ENCODE measurements around the gene FANCG.

DNA sequence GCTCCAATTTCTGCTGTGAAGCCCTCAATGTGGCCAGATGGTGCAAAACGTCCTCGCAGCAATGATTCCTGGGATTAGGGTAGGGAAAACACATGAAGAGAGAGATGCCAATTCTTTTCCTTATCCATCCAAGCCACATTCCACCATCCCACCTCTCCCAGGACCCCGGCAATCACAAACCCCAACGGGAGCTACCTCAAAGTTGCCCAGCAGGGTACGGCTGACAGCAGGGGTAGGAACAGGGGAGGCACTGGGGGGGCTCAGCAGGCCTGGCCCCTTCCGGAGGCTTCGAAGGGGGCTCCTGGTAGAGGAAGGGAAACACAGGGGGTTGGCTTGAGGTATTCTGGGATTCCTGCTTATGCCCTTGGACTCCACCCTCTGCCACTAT, 26.6 kb upstream of the FANCG start:
- TF ChIP-seq, protein P1, sequence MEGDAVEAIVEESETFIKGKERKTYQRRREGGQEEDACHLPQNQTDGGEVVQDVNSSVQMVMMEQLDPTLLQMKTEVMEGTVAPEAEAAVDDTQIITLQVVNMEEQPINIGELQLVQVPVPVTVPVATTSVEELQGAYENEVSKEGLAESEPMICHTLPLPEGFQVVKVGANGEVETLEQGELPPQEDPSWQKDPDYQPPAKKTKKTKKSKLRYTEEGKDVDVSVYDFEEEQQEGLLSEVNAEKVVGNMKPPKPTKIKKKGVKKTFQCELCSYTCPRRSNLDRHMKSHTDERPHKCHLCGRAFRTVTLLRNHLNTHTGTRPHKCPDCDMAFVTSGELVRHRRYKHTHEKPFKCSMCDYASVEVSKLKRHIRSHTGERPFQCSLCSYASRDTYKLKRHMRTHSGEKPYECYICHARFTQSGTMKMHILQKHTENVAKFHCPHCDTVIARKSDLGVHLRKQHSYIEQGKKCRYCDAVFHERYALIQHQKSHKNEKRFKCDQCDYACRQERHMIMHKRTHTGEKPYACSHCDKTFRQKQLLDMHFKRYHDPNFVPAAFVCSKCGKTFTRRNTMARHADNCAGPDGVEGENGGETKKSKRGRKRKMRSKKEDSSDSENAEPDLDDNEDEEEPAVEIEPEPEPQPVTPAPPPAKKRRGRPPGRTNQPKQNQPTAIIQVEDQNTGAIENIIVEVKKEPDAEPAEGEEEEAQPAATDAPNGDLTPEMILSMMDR (IDR thresholded peaks at IDR 0.05 in 8 of 11, conservative IDR thresholded peaks at IDR 0.05 in 3 of 11) = no peak
- TF ChIP-seq POLR2AphosphoS5 (IDR thresholded peaks at IDR 0.05) = no peak
- TF ChIP-seq POLR2A (IDR thresholded peaks at IDR 0.05) = no peak
